ENCODE data around the gene RHBDF1. TPM values are rescaled to one million over a fixed set of nuclear protein-coding genes. Genes with fewer than 3 reads are reported as not detected.
A peak's percentile ranks its signal among the peaks of the same experiment; 100 is the strongest.

The RHBDF1 gene
- total RNA-seq, 1 donor from 2014 or later = 5.8 TPM

DNA sequence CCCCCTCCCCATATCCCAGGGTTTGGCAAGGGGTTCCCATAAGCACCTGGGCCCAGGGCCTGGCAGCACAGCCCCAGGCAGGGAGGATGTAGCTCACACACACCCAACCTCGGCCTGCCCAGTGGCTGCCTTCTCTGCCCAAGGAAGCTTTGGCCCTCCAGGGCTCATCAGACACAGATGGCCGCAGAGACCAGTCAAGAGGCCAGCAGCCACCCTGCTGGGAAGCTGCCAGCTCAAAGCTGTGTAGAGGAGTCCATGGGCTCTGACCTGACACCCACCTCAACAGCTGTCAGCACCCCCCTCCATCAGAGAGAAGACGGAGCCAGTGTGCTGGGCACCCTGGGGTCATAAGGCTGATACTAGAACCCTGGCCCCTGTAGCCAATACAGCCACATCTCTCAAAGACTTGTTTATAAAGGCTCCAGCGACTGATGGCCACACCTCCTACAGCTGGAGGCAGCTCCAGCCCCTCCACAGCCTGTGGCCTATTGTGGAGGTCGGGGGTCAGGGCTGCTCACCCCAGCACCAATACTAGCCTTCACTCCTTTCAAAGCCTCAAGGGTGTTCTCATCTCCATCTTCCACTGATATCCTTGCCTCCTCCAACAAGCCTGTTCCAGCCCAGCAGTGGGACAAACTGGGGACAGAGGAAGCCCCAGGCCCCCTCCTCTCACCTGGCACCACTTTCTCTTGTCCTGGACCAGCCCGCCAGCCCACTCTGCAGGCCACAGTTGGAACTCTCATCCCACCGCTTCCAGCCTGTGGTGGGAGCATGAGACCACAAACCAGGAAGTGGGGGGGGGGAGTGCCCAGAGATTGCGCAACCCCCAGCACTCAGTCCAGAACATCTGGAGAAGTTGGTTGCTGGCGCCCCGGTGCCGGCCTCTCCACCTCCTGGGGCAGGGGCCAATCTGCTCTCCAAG is 3.4 kb upstream of the RHBDF1 start:
- DNase-seq (ENCODE audit: low spot score) = no peak
- ATAC-seq = no peak

DNA sequence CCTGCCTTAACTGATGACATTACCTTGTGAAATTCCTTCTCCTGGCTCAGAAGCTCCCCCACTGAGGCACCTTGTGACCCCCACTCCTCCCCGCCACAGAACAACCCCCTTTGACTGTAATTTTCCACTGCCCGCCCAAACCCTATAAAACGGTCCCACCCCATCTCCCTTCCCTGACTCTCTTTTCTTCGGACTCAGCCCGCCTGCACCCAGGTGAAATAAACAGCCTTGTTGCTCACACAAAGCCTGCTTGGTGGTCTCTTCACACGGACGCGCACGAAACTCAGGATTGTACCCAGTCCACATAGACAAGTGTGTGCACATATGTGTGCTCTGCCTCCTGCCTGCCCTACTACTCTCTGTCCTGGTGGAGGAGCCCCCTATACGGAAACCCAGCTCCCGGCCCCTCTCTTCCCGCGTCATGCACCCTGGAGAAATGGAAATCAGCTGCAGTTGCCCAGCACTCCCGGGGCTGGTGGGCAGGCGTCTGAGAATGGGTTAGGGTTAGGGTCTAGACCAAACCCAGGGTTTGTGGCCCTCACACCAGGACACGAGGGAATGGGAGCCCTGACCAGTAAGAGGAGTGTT is 2.4 kb upstream of the RHBDF1 start:
- ATAC-seq (no peak), DNase-seq (ENCODE audit: low spot score) (no peak)

DNA sequence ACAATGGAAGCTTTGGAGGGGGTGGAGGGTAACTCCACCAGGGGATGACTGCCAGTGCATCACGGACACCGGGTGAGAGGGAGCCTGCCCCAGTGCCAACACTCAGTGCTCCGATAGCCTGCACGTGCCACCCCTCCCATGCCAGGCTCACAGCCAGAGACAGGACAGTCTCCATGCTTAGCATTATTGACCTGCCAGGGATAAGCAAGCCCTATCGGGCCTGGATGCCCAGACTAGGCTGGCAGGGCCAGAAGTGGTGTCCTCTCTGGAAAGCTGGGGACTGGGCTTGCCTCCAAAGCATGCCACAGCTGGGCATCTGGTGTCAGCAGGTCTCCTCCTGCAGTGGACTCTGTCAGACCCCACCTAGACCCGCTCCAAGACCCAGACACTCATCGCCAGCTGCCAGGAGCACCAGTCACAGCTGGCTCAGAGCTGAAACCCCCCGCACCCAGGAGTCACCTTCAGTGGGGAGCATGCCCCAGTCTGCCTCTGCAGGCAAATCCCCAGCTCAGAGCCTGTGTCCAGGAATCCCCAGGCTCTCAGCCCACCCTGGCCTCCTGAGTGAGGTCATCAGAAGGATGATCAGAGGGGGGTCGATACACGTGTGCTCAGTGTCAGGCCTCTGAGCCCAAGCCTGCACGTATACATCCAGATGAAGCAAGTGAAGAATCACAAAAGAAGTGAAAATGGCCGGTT is 1.8 kb upstream of the RHBDF1 start:
- peak; percentile 44 for ATAC-seq

DNA sequence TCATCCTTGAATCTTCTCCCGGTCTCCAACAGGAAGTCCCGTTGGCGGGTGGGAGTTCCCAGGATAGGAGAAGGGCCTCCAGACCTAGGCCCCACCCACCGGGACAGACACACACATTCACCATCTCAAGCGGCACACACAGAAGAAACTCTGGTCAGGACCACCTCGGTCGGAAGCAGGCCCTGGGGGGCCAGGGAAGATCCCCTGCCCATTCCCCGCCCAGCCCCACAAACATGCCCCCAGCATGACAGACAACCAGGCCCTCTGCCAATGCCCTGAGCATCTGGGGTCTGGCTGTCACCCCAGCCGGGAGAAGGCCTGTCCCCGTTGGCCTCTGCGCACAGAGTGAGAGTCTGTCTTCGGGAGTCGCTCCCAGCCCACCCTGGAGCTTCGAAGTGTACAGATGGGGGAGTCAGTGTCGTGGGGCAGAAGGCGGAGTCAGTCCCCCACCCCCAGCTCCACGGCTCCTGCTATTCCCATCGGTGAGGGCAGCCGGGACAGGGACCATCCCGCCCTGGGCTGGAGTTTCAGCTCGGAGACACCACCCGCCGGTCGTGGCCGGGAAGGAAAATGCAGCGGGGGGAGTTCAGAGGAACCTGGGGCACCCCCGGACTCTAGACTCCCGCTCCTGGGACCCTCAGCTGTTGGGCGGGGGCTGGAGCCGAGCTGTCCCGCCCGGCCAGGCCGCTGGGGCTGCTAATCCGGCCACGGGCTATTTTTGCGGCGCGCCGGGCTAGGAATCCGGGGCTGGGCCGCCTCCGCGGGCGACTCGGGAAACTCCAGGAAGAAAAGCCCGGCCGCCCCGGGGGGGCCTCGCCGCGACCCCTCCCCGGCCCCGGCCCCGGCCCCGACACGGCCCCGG is 660 bp downstream of the RHBDF1 start:
- ATAC-seq (peak; percentile 26), DNase-seq (ENCODE audit: low spot score) (no peak)

More for the DNA sequence above, 1.8 kb upstream of the RHBDF1 start:
- DNase-seq (ENCODE audit: low spot score) = peak; percentile 71

DNA sequence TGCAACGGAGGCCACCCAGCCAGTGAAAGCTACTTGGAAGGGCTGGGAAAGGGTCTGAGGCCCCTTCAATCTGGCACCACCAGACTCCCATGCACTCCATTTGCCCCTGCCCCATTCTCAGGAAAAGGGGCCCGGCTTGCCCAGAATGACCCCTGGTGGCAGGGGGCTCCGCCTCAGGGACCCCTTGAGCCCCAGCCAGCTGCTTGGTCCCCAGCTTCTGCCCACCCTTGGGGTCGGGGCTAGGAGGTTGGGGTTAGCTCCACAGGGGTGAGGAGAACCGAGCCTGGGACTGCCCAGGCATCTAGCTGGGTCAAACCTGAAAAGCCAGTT is 1.3 kb downstream of the RHBDF1 start:
- ATAC-seq = no peak
- DNase-seq (ENCODE audit: low spot score) = no peak

DNA sequence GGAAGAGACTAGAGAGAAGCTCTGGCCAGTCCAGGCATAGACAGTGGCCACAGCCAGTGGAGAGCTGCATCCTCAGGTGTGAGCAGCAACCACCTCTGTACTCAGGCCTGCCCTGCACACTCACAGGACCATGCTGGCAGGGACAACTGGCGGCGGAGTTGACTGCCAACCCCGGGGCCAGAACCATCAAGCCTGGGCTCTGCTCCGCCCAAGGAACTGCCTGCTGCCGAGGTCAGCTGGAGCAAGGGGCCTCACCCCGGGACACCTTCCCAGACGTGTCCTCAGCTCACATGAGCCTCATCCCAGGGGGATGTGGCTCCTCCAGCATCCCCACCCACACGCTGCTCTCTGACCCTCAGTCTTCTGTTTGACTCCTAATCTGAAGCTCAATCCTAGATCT is 3.2 kb downstream of the RHBDF1 start:
- ATAC-seq = no peak
- no peak for DNase-seq (ENCODE audit: low spot score)

DNA sequence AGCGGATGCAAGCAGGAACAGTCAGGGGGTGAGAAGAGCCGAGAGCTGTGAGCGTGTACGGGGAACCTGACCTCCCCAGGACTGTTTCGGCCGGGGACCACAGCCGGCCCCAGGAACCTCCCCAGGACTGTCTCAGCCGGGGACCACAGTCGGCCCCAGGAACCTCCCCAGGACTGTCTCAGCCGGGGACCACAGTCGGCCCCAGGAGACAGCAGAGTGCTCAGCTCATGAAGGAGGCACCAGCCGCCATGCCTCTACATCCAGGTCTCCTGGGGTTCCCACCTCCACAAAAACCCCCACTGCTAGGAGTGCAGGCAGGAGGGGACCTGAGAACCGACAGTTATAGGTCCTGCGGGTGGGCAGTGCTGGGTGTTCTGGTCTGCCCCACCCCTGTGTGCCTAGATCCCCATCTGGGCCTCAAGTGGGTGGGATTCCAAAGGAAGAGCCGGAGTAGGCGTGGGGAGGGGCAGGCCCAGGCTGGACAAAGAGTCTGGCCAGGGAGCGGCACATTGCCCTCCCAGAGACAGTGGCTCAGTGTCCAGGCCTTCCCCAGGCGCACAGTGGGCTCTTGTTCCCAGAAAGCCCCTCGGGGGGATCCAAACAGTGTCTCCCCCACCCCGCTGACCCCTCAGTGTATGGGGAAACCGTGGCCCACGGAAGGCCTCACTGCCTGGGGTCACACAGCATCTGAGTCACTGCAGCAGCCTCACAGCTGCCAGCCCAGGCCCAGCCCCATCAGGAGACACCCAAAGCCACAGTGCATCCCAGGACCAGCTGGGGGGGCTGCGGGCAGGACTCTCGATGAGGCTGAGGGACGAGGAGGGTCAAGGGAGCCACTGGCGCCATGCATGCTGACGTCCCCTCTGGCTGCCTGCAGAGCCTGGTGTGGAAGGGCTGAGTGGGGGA is 4.3 kb downstream of the RHBDF1 start:
- ATAC-seq = no peak

DNA sequence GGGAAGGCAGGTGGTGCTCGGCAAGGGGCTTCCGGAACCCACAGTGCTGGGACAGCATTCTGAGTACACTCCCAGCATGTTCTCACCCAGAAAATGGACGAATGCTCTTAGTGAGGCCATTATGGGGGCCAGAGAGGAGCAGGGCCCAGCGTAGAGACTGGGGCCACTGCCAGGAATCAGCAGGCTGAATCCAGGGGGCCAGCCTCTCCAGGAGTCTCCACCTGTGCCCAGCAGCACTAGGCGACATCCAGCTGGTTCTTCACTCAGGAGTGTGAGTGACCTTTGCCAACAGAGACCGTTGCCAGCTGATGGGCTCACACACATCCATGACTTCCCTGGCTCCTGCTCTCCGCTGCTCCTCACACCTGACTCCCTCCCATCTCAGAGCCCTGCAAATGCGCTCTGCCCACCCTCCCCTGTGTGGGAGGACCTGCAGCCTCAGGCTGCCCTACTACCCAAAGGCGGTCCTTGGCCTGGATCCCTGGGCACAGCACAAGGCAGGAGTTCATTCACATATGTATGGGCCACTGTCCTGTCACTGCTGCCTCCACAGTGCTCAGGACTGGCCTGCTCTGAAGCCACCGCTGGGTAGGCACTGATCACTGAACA is 5.1 kb downstream of the RHBDF1 start:
- no peak for DNase-seq (ENCODE audit: low spot score)

More for the DNA sequence above, 4.3 kb downstream of the RHBDF1 start:
- no peak for DNase-seq (ENCODE audit: low spot score)

DNA sequence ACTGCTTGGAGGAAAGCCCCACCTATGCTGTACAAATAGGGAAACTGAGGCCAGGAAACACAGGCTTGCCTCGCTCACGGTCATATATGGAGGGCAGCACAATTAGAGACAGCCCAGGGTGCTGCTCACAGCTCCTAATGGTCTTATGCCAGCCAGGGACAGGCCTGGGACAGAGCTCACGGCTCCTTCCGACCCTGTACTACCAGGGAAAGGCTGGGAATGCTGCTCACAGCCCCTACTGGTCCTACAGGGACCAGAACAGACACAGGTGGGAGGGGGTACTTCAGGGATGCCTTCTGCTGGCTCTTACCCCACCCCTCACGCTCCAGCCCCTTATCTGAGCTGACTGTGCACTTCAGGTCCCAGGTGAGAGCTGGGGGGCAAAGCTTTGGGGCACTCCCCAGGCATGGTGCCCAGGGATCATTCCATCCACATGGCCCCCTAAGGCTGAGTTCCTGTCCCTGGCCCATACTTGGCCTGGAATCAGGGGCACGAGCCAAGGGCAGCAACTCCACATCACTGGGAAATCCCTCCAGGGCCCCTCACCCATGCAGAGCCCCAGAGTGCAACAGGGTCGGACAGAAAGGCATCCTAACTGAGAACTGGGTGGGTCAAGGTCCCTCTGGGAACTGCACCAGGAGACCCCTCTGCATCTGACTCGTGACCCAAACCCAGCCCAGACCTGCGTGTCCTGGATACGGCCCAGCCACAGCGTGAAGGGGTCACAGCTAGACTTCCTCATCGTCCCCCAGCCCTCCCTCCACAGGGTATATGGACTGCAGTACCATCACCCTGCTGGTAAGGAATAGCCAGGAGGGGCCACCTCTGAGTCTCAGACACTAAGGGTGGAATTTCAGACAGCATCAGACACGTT is 5.9 kb downstream of the RHBDF1 start:
- DNase-seq (ENCODE audit: low spot score) (no peak), ATAC-seq (no peak)

More for the DNA sequence above, 5.1 kb downstream of the RHBDF1 start:
- ATAC-seq = peak; percentile 48

DNA sequence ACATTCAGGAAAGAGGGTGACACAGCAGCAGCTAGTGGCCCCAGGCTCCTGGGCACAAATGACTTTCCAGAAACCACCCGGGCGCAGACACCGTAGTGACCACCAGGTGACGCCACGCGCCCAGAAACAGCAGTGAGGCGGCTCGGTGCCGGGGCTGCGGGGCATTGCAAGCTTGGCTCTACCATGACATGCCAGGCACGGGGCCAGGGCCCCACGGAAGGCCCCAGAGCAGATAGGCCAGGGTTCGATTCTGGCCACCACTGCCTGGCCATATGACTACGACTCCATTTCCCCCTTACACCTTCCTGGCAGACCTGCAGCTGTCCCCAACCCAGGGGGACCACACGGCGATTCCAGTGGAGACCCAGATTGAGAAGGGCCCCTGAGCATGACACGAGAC is 6.7 kb downstream of the RHBDF1 start:
- ATAC-seq (peak; percentile 86), DNase-seq (ENCODE audit: low spot score) (peak; percentile 83)

DNA sequence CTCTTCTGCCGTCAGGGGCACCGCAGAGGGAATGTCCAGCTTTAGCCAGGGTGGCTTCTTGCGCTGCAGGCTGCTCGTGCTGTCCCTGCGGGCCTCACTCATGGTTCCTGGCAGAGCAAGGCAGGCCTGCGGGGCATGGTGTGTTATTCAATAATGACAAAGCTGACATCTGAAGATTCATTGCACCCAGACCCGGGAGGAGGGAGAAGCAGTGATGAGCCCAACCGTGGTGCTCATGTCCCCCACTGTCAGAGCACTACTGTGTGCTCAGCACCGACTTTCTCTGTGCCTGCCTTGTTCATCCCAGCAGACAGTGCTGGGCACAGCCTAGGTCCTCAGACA is 7.5 kb downstream of the RHBDF1 start:
- ATAC-seq (no peak), DNase-seq (ENCODE audit: low spot score) (no peak)

DNA sequence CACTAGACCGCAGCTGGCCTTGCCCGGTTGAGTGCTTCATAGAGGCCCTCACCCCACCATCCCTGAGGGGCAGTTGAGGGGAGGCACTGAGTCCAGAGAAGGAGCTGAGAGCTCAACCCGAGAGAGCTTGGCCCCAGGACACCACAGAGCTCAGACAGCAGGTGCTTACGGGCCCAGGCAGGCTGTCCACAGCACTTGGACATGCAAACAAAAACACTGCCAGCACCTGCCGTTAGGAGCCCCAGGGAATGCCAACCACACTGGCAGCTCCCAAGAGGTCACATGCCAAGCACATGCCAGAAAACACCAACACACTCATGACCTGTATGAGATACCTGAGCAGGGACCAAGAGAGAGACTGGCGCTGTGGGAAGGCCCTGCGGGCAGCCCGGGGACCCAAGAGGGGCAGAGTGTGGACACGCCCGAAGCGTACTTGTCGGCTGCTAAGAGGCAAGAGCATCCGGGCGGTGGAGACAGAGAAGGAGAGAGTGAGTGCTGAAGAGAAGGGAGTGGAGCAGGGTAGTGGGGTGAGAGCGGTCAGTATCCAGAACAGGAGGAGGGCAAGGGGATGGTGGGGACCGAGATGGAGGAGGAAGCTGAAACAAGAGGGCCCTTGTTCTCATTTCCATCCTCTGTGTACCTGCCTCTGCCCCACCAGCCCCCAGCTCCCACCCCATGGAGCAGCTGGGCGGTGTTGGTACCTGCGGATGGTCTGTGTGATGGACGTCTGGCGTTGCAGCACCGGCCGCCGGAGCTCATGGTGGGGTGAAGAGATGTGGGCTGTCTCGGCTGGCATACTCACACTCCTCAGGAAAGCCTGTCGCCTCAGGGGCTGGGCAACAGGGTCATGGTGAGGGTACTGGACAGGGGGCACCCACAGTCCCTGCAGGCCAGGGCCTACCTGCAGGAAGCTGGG is 8.2 kb downstream of the RHBDF1 start:
- peak; percentile 61 for ATAC-seq
- DNase-seq (ENCODE audit: low spot score) = peak; percentile 63

DNA sequence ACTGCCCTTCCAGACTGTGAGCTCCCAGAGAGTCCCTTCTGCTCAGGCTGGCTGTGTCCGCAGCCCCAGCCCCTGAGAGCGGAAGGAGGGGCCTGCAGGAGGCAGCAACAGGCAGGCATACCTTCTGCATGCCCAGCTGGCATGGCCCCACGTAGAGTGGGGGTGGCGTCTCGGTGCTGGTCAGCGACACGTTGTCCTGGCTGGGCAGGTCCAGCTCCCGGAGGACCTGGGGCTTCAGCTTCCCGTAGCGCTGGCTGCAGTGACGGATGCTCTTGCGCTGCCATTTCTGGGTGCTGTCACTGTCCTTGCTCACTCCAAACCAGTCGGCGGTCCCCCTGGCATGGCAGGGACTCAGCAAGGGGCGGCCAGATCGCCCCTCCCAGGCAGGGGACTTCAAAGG is 9.0 kb downstream of the RHBDF1 start:
- DNase-seq (ENCODE audit: low spot score) (no peak), ATAC-seq (no peak)

DNA sequence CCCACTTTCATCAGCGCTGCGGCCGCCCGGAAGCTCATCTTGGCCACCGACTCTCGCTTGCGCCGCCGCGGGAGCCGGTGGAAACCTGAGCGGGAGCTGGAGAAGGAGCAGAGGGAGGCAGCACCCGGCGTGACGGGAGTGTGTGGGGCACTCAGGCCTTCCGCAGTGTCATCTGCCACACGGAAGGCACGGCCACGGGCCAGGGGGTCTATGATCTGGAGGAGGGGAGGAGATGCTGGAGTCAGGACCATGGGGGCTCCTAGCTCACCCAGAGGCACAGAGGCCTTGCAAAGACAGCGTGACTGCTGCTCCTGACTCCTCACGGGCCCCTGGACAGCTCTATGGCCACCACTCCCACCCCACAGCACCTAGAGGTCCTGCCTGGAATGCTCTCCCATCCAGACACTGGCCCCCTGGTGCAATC is 9.5 kb downstream of the RHBDF1 start:
- DNase-seq (ENCODE audit: low spot score) (no peak), ATAC-seq (no peak)

DNA sequence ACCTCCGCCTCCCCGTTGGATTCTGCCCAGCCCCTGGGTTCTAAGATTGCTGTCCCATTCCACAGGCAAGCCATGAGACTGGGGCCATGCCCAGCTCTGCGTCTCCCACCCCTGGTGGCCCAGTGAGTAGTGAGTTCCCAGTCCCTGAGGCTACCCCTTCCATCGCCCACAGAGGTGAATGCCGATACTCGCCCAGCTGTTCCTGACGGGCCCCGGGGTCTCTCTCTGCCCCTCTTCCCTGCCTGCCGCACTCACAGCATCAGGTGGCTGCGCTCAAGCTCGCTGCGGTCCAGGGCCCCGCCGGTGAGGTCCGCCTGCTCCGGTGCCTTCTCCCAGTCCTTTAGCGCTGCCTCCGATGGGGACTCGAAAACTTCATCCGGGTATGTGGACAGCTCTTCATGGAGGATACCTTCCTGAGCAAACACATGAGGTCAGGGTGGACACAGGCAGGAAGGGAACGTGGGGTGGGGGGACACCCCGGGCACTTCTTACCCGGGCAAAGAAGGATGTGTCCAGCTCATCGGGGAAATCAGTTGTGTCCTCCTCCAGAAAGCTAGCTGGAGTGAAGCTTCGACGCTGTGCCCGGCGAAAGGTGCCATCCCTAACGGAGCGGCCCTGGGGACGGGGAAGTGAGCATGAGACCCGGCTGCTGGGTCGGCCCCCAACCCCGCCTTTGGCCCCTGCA is 10.0 kb downstream of the RHBDF1 start:
- ATAC-seq (no peak), DNase-seq (ENCODE audit: low spot score) (no peak)

DNA sequence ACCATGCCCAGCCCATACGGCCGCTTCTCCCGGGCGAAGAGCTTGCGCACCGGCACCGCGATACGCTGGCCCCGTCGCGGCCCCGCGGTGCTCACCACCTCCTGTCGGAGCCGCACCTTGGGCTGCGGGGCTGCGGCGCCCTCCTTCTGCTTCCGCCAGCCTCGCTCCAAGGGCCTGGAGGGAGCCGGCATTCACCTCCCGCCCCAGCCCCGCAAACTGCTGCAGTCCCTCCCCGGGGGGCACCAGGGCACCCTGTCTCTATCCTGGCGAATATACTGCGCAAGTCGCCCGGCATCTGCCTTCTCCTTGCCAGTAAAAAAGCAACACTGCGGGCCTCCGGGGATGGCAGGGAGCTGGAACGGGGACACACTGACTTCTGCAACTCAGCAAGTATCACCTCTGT is 10.6 kb downstream of the RHBDF1 start:
- DNase-seq (ENCODE audit: low spot score) (no peak), ATAC-seq (no peak)
